Panc1 (cell line): Measurements from ENCODE around the gene ZBTB43.

Source experiments
- POLR2AphosphoS5 ChIP-seq: IDR thresholded peaks from 2 replicates; pipeline ENCODE4 v1.6.1; 2012; ENCODE audit warnings: mild to moderate bottlenecking, low read depth, low read length, moderate library complexity
- SIN3A ChIP-seq: IDR thresholded peaks from 2 replicates; pipeline ENCODE4 v1.6.1; 2012; ENCODE audit warnings: low read depth, mild to moderate bottlenecking, low read length, moderate library complexity, borderline replicate concordance; ENCODE audit not compliant: insufficient read depth
- TCF7L2 ChIP-seq: IDR thresholded peaks from 2 replicates; pipeline ENCODE4 v1.6.1; 2011; ENCODE audit warnings: mild to moderate bottlenecking, low read depth, low read length, inconsistent platforms
- TF ChIP-seq, protein P1 (sequence below): fragments of 450-650 bp; IDR thresholded peaks from 2 replicates; pipeline ENCODE4 v1.5.1; 2017; ENCODE audit warnings: mild to moderate bottlenecking
- TF ChIP-seq, protein P2 (sequence below), 2 experiments: IDR thresholded peaks; 2 replicates each; pipeline ENCODE4 v1.6.1; 2011 to 2012; ENCODE audit warnings: low read depth in 2 of 2, control low read depth in 1 of 2, low read length in 1 of 2, mild to moderate bottlenecking in 1 of 2, moderate library complexity in 1 of 2; ENCODE audit not compliant: insufficient read depth in 1 of 2

DNA sequence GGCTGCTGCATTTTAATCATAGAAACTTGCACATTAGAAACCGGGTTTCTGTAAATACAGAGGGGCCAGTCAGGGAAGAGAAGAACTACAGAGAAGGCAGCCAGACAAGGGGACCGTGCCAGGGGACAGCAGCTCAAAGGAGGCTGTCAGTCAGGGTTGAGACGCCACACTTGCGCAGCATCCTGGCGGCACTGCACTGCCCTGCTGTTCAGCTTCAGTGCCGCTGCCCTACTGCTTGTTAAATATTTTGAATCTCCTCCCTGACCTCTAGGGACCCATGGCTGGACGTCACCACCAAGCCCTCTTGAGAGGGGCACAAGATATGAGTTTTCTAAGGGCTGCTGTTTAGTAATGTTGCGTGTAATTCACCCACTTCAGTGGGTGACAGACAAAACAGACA, 43.6 kb upstream of the ZBTB43 start:
- TF ChIP-seq POLR2AphosphoS5 (no peak), SIN3A (no peak), TCF7L2 (no peak)
- TF ChIP-seq, protein P1, sequence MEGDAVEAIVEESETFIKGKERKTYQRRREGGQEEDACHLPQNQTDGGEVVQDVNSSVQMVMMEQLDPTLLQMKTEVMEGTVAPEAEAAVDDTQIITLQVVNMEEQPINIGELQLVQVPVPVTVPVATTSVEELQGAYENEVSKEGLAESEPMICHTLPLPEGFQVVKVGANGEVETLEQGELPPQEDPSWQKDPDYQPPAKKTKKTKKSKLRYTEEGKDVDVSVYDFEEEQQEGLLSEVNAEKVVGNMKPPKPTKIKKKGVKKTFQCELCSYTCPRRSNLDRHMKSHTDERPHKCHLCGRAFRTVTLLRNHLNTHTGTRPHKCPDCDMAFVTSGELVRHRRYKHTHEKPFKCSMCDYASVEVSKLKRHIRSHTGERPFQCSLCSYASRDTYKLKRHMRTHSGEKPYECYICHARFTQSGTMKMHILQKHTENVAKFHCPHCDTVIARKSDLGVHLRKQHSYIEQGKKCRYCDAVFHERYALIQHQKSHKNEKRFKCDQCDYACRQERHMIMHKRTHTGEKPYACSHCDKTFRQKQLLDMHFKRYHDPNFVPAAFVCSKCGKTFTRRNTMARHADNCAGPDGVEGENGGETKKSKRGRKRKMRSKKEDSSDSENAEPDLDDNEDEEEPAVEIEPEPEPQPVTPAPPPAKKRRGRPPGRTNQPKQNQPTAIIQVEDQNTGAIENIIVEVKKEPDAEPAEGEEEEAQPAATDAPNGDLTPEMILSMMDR: no peak
- TF ChIP-seq, protein P2, sequence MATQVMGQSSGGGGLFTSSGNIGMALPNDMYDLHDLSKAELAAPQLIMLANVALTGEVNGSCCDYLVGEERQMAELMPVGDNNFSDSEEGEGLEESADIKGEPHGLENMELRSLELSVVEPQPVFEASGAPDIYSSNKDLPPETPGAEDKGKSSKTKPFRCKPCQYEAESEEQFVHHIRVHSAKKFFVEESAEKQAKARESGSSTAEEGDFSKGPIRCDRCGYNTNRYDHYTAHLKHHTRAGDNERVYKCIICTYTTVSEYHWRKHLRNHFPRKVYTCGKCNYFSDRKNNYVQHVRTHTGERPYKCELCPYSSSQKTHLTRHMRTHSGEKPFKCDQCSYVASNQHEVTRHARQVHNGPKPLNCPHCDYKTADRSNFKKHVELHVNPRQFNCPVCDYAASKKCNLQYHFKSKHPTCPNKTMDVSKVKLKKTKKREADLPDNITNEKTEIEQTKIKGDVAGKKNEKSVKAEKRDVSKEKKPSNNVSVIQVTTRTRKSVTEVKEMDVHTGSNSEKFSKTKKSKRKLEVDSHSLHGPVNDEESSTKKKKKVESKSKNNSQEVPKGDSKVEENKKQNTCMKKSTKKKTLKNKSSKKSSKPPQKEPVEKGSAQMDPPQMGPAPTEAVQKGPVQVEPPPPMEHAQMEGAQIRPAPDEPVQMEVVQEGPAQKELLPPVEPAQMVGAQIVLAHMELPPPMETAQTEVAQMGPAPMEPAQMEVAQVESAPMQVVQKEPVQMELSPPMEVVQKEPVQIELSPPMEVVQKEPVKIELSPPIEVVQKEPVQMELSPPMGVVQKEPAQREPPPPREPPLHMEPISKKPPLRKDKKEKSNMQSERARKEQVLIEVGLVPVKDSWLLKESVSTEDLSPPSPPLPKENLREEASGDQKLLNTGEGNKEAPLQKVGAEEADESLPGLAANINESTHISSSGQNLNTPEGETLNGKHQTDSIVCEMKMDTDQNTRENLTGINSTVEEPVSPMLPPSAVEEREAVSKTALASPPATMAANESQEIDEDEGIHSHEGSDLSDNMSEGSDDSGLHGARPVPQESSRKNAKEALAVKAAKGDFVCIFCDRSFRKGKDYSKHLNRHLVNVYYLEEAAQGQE (IDR thresholded peaks at IDR 0.05; ENCODE audit: insufficient read depth in 1 of 2, low read depth in 2 of 2, low read length in 1 of 2): no peak
